Measurements from ENCODE around the gene DUSP16. TPM values are rescaled to one million over a fixed set of nuclear protein-coding genes. Genes with fewer than 3 reads are reported as not detected.

The DUSP16 gene
- total RNA-seq, 1 donor from 2014 or later, result 49.4 TPM

GRCh38 chr12:12474931-12475795 is 87.5 kb downstream of the DUSP16 start:
- intact Hi-C loops (cut with micrococcal nuclease), result loop anchor here (1.0 to 10.0 kb wide), 15 partner anchors 7 to 460 kb away; partner anchors contain the start of genes BORCS5, CREBL2 and GPR19

- intact Hi-C loops (cut with micrococcal nuclease), result loop anchor here (1.0 to 10.0 kb wide), 9 partner anchors 8 to 460 kb away; partner anchors contain the start of gene CREBL2
Observed at GRCh38 chr12:12474471-12474928, 88.2 kb downstream of the DUSP16 start.

GRCh38 chr12:12473223-12473622 is 89.4 kb downstream of the DUSP16 start:
- intact Hi-C loops (cut with micrococcal nuclease), result loop anchor here (10.0 kb wide), 1 partner anchor 458 kb away; no protein-coding TSS in a partner anchor

DNA sequence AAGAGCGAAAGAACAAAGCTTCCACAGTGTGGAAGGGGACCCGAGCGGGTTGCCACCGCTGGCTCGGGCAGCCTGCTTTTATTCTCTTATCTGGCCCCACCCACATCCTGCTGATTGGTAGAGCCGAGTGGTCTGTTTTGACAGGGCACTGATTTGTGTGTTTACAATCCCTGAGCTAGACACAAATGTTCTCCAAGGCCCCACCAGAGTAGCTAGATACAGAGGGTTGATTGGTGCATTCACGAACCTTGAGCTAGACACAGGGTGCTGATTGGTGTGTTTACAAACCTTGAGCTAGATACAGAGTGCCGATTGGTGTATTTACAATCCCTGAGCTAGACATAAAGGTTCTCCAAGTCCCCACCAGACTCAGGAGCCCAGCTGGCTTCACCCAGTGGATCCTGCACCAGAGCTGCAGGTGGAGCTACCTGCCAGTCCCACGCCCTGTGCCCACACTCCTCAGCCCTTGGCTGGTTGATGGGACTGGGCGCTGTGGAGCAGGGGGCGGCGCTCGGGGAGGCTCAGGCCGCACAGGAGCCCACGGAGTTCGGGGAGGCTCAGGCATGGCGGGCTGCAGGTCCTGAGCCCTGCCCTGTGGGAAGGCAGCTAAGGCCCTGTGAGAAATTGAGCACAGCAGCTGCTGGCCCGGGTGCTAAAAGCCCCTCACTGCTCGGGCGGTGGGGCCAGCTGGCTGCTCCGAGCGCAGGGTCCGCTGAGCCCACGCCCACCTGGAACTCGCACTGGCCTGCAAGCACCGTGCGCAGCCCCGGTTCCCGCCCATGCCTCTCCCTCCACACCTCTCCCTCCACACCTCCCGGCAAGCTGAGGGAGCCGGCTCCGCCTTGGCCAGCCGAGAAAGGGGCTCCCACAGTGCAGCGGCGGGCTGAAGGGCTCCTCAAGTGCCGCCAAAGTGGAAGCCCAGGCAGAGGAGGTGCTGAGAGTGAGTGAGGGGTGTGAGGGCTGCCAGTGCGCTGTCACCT is 90.4 kb downstream of the DUSP16 start:
- intact Hi-C loops (cut with micrococcal nuclease), result loop anchor here (10.0 kb wide), 1 partner anchor 457 kb away; no protein-coding TSS in a partner anchor

DNA sequence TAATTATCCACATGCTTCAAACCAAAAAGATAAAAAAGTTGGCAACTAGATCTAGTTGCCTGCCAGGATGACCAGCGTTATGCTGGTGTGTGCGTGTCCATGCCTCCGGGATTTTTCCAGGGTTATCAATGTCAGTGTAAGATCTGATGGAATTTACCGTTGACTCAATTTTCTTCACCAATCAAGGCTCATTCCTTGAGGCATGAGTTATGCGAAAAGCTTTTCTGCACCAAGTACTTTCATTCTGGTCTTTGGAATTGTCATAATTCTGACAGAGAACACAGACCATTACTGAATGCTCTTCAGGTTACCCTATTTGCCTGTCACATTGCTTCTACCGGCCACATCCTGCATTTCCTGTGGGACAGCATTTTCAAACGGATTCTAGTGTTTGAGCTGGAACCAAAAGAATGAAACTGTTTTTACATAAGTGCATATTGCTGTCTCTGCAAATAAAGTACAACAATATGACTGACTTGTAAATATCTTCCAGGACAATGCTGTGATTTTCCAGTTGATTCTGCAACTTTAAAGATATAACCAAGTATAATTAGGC is 91.8 kb downstream of the DUSP16 start:
- intact Hi-C loops (cut with micrococcal nuclease), result loop anchor here (10.0 kb wide), 1 partner anchor 456 kb away; no protein-coding TSS in a partner anchor

GRCh38 chr12:12469386-12469785 is 93.3 kb downstream of the DUSP16 start:
- intact Hi-C loops (cut with micrococcal nuclease), result no loop called here

GRCh38 chr12:12468575-12468974 is 94.1 kb downstream of the DUSP16 start:
- intact Hi-C loops (cut with micrococcal nuclease), result no loop called here

DNA sequence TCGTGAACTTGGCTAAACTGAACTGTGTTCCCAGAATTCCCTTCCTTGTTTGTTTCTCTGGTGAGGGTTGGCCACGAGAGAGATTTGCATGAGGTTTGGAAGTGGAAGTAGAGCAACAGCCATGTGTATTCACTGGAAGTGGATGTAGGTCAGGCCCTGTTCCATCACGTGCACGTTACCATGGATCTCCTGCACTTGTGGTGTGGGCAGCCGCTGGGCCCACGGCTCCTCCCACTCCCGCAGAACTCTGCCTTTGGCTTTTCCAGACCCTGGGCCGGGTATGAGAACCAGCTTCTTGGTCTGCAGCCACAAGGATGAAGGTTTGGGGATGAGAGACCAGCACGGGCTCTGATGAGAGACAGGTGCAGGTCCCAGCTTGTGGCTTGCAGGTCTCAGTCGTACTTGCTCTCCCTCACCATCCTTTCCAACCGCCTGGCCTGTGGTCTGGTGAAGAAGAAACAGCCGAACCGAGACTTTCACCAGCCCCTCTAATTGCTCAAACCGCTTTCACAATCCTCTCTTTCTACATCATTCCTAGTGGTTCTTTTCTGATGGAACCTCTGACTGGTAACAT is 94.9 kb downstream of the DUSP16 start:
- intact Hi-C loops (cut with micrococcal nuclease), result no loop called here

- intact Hi-C loops (cut with micrococcal nuclease), result no loop called here
Observed at GRCh38 chr12:12467264-12467663, 95.4 kb downstream of the DUSP16 start.

GRCh38 chr12:12466157-12466556 is 96.5 kb downstream of the DUSP16 start:
- intact Hi-C loops (cut with micrococcal nuclease), result loop anchor here (1.0 kb wide), 3 partner anchors 8 to 24 kb away; no protein-coding TSS in a partner anchor

GRCh38 chr12:12465522-12465921 is 97.1 kb downstream of the DUSP16 start:
- intact Hi-C loops (cut with micrococcal nuclease), result no loop called here

- intact Hi-C loops (cut with micrococcal nuclease), result no loop called here
Observed at GRCh38 chr12:12461923-12462315, 100.7 kb downstream of the DUSP16 start.

- intact Hi-C loops (cut with micrococcal nuclease), result no loop called here
Observed at GRCh38 chr12:12460935-12461922, 101.4 kb downstream of the DUSP16 start.

- intact Hi-C loops (cut with micrococcal nuclease), result loop anchor here (1.0 to 5.0 kb wide), 3 partner anchors 14 to 49 kb away; no protein-coding TSS in a partner anchor
Observed at GRCh38 chr12:12456637-12457036, 106.0 kb downstream of the DUSP16 start.

- intact Hi-C loops (cut with micrococcal nuclease), result no loop called here
Observed at GRCh38 chr12:12454315-12454714, 108.3 kb downstream of the DUSP16 start.

GRCh38 chr12:12453635-12454034 is 109.0 kb downstream of the DUSP16 start:
- intact Hi-C loops (cut with micrococcal nuclease), result no loop called here

DNA sequence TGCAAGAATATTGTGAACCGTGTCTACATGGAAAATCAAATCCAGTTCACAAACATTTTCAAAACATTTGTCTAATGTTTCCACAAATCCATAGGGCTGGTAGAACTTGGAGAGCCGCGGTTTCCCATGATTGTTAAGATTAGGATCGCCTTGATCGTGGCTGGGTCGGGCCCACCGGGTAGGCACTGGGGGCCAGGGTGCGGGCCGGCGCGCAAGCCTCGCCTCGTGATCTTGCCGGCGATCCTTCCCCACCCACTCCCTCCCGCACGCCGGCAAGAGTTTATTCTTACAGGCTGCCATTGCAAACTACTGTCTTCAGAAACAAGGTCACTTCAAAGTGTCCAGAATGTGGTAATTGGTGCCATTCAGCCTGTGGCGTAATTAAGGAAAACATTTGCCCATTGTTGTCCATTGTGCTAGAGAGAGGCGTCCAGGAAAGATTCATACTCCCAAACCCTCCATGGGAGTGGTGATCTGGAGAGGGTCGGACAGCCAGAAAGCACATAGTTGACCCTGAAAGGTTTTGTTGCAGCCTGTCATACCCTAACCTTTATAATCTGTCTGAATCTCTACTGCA is 110.2 kb downstream of the DUSP16 start:
- intact Hi-C loops (cut with micrococcal nuclease), result no loop called here

DNA sequence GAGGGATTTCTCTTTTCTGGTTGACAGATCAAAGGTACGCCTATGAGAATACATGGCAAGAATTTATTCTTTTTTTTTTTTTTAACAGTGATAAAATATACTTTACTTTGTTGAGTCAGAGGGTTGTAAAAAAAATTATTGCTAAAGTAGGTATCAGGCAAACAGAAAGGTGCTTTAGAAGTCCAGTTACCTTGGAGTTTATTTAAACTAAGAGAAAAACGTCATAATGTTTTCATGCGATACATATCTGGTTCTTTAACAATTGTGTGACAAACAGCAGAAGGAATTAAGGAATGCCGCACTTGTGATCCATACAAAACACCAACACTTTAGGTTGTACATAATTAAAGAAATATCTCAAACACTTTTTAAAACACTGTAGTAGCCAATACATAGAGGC is 111.6 kb downstream of the DUSP16 start:
- intact Hi-C loops (cut with micrococcal nuclease), result no loop called here

GRCh38 chr12:12450043-12450471 is 112.6 kb downstream of the DUSP16 start:
- intact Hi-C loops (cut with micrococcal nuclease), result no loop called here
